ENCODE results near the gene KISS1R. TPM values are rescaled to one million over a fixed set of nuclear protein-coding genes. Genes with fewer than 3 reads are reported as not detected.

The KISS1R gene
- total and polyA plus RNA-seq, 2 of the 4 experiments (the other 2 are of a cell fraction): not detected

- Histone ChIP-seq H2BK20ac (ENCODE audit: low read depth, low read length) (no peak overlapping the region; the same call in 1 of the 2 replicates), H4K91ac (ENCODE audit: insufficient read depth, low read depth, low read length) (no peak overlapping the region), H2BK15ac (ENCODE audit: low read depth, low read length) (0 out of 3 replicates have a peak overlapping the region, but pooled peaks have one; percentile 53), H3K36me3 (ENCODE audit: control insufficient read depth, insufficient read depth, low read length) (peaks cover 28% of the 10 kb centered on the region), H2AK5ac (ENCODE audit: low read depth, low read length) (peak overlapping the region; percentile 93), H3K9me1 (ENCODE audit: insufficient read depth, low read length) (no peaks in the 10 kb centered on the region; the same call in 1 of the 2 replicates), H3K4me1 (ENCODE audit: control insufficient read depth, insufficient read depth, low read length) (peaks cover 22% of the 10 kb centered on the region), H3K4me2 (ENCODE audit: low read depth, low read length) (no peak overlapping the region), H3K27me3 (ENCODE audit: control insufficient read depth, insufficient read depth, low read length) (no peaks in the 10 kb centered on the region), H3K9me3 (ENCODE audit: control insufficient read depth, insufficient read depth, low read length) (no peaks in the 10 kb centered on the region), H4K5ac (ENCODE audit: low read depth, low read length) (no peak overlapping the region), H4K8ac (ENCODE audit: low read depth in 2 of 2, low read length in 2 of 2) (no peak overlapping the region; a peak in 1 of 4 replicates), H2AFZ (replicated peaks; ENCODE audit: low read length, poor library complexity) (no peak overlapping the region), H3K18ac (ENCODE audit: low read depth, low read length) (no peak overlapping the region), H2BK120ac (ENCODE audit: low read depth, low read length) (no peak overlapping the region), H4K20me1 (ENCODE audit: insufficient read depth, low read length) (peaks cover 16% of the 10 kb centered on the region), H3K79me1 (ENCODE audit: low read depth in 1 of 2, low read length in 2 of 2) (peaks cover 7 to 22% of the 10 kb centered on the region in 2 experiments; a peak in 2 of 4 replicates), H3K4me3 (ENCODE audit: insufficient read depth, low read depth, low read length) (no peak overlapping the region), H2BK5ac (ENCODE audit: low read depth, low read length, poor library complexity, severe bottlenecking) (peak overlapping the region; percentile 59), H3K14ac (replicated peaks; ENCODE audit: low read depth, low read length) (no peak overlapping the region), H3K23ac (ENCODE audit: low read depth, low read length) (no peak overlapping the region), H2AK9ac (replicated peaks; ENCODE audit: low read depth, low read length, poor library complexity) (peak overlapping the region; percentile 24), H3K4ac (ENCODE audit: low read depth, low read length) (no peak overlapping the region), H3K27ac (ENCODE audit: insufficient read depth, low read length) (peak overlapping the region; percentile 67), H3K9ac (ENCODE audit: low read depth, low read length) (no peak overlapping the region), H3K56ac (ENCODE audit: extremely low read depth, insufficient read depth, low read length) (no peak overlapping the region)
- intact Hi-C loops (cut with micrococcal nuclease) (no loop called here), dilution Hi-C loops (cut with HindIII; ENCODE audit: low sequenced_read_pairs, unreplicated experiment) (no loop called here), in situ Hi-C loops (cut with MboI; ENCODE audit: low sequenced_read_pairs) (no loop called here)
- no peak for TF ChIP-seq RCOR1 (IDR thresholded peaks at IDR 0.05; ENCODE audit: insufficient replicate concordance, low read length)
- TF ChIP-seq USF2 (IDR thresholded peaks at IDR 0.05; ENCODE audit: low read depth, low read length): no peak
- no peak for TF ChIP-seq RFX5 (IDR thresholded peaks at IDR 0.05; ENCODE audit: low read depth, low read length)
- no peak for TF ChIP-seq FOS (IDR thresholded peaks at IDR 0.05; ENCODE audit: low read depth, low read length)
- no peak for TF ChIP-seq CEBPB (IDR thresholded peaks at IDR 0.05; ENCODE audit: low read depth, low read length)
- no peak for TF ChIP-seq SMC3 (IDR thresholded peaks at IDR 0.05; ENCODE audit: low read depth, low read length)
- no peak for TF ChIP-seq RAD21 (IDR thresholded peaks at IDR 0.05; ENCODE audit: low read length)
- TF ChIP-seq MAFK (IDR thresholded peaks at IDR 0.05; ENCODE audit: low read depth, low read length): no peak
- no peak for TF ChIP-seq CHD1 (IDR thresholded peaks at IDR 0.05; ENCODE audit: low read depth, low read length)
- TF ChIP-seq CTCF (conservative IDR thresholded peaks at IDR 0.05; ENCODE audit: low read depth, low read length): no peak
- TF ChIP-seq MXI1 (IDR thresholded peaks at IDR 0.05; ENCODE audit: borderline replicate concordance, low read depth, low read length): no peak
- WGBS, 2 experiments (ENCODE audit: extremely low coverage in 2 of 2, insufficient read length in 1 of 2): 94% methylated on average over 6 of the region's 8 CpGs; no CpG with 5 or more reads in 1 of the 2 experiments
- DNase-seq: no peak
- ChIA-PET CTCF (no interaction called here), POLR2A (ENCODE audit: unreplicated experiment) (no interaction called here)
- BruUV-seq (replicated peaks): no TSS peak
- no peak for ATAC-seq (ENCODE audit: low read depth)
Observed at GRCh38 chr19:870314-870713, 46.8 kb upstream of the KISS1R start.

Measured in IMR-90 (cell line).